SU-DHL-6 (cell line): ENCODE measurements around the gene UGT2A3.

ENCODE experiments used
- H2AFZ ChIP-seq: fragments of 200-600 bp; sonication (generic); 2 replicates; pipeline ENCODE4 v1.6.1; 2014; ENCODE audit warnings: low read depth, mild to moderate bottlenecking, moderate library complexity, mixed read lengths, antibody characterized with exemption, low read length; ENCODE audit not compliant: severe bottlenecking
- H3F3A ChIP-seq: fragments of 200-600 bp; shearing (Covaris generic); 2 replicates; pipeline ENCODE4 v1.6.0; 2016; ENCODE audit warnings: antibody characterized with exemption, mild to moderate bottlenecking; ENCODE audit not compliant: insufficient read depth
- H3K27ac ChIP-seq: fragments of 200-600 bp; sonication (generic); 2 replicates; pipeline ENCODE4 v1.5.1; 2016; ENCODE audit warnings: low read depth, mild to moderate bottlenecking, low read length, moderate library complexity, mixed read lengths
- H3K27me3 ChIP-seq: fragments of 200-600 bp; sonication (generic), shearing (Covaris generic); 2 replicates; pipeline ENCODE4 v1.6.0; 2014; ENCODE audit warnings: mild to moderate bottlenecking, low read length
- H3K36me3 ChIP-seq: fragments of 200-600 bp; sonication (generic); 2 replicates; pipeline ENCODE4 v1.6.1; 2014; ENCODE audit warnings: mild to moderate bottlenecking, low read length, mixed read lengths
- H3K4me2 ChIP-seq: fragments of 300-600, 200-600 bp; shearing (Covaris generic), sonication (generic); 2 replicates; pipeline ENCODE4 v1.6.0; 2014; ENCODE audit warnings: low read length, low read depth, mild to moderate bottlenecking; ENCODE audit not compliant: poor library complexity, severe bottlenecking
- H3K4me3 ChIP-seq: fragments of 200-600 bp; sonication (generic); 2 replicates; pipeline ENCODE4 v1.5.1; 2014; ENCODE audit warnings: antibody characterized with exemption, low read length, mild to moderate bottlenecking, mixed read lengths; ENCODE audit not compliant: insufficient read depth, poor library complexity, severe bottlenecking
- H3K79me2 ChIP-seq: fragments of 200-600 bp; sonication (generic); 2 replicates; pipeline ENCODE4 v1.6.1; 2014; ENCODE audit warnings: mild to moderate bottlenecking, low read length, moderate library complexity; ENCODE audit not compliant: insufficient read depth
- H3K9ac ChIP-seq: fragments of 200-600 bp; sonication (generic); 2 replicates; pipeline ENCODE4 v1.7.0; 2014; ENCODE audit warnings: mild to moderate bottlenecking, low read length
- H3K9me2 ChIP-seq: fragments of 200-600 bp; sonication (generic); replicated peaks from 2 replicates; pipeline ENCODE4 v1.6.1; 2014; ENCODE audit warnings: low read length; ENCODE audit not compliant: insufficient read depth
- H3K9me3 ChIP-seq: fragments of 200-600 bp; sonication (generic); 2 replicates; pipeline ENCODE4 v1.6.1; 2014; ENCODE audit warnings: low read length, mixed read lengths; ENCODE audit not compliant: insufficient read depth
- H4K20me1 ChIP-seq: fragments of 200-600 bp; sonication (generic); 2 replicates; pipeline ENCODE4 v1.6.1; 2014; ENCODE audit warnings: low read depth, mild to moderate bottlenecking, antibody characterized with exemption, low read length, moderate library complexity, mixed read lengths
- EZH2phosphoT487 ChIP-seq: fragments of 200-600 bp; sonication (generic), shearing (Covaris generic); conservative IDR thresholded peaks from 2 replicates; pipeline ENCODE4 v1.6.1; 2018; ENCODE audit warnings: mild to moderate bottlenecking, antibody characterized with exemption, low read length, moderate library complexity, mixed read lengths
- TF ChIP-seq, protein P1 (sequence below): fragments of 200-600 bp; sonication (generic); IDR thresholded peaks from one replicate; pipeline ENCODE4 v1.5.1; 2017; ENCODE audit warnings: antibody characterized with exemption, mild to moderate bottlenecking, low read length, moderate library complexity; ENCODE audit not compliant: insufficient read depth, poor library complexity, severe bottlenecking

UGT2A3 gene

DNA sequence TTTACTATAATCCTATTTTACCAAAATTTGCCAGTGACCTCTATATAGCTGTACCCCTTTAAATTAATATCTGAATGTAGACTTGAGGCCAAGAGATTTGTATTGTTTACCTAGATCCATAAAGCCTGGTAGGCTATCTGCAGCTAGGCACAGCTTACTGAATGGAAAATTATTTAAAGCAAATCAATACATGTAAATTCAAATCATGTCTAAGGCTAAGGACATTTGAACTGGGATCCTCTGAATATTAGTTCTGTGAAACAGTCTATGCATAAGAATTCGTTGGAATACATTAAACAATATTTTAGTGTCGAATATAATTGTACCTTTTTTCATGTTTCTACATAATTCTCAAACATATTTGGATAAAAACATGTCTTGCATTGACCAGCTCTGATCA is 1.6 kb downstream of the UGT2A3 start:
- Histone ChIP-seq H3K9ac (no peak overlapping the region), H3K4me3 (no peak overlapping the region), H3K9me3 (no peaks in the 10 kb centered on the region), H2AFZ (no peak overlapping the region), H3K9me2 (no peaks in the 10 kb centered on the region), H3K27me3 (no peaks in the 10 kb centered on the region), H4K20me1 (no peaks in the 10 kb centered on the region), H3K27ac (no peak overlapping the region), H3K36me3 (no peaks in the 10 kb centered on the region), H3K4me2 (no peak overlapping the region), H3F3A (no peaks in the 10 kb centered on the region), H3K79me2 (no peaks in the 10 kb centered on the region)
- TF ChIP-seq, protein P1, sequence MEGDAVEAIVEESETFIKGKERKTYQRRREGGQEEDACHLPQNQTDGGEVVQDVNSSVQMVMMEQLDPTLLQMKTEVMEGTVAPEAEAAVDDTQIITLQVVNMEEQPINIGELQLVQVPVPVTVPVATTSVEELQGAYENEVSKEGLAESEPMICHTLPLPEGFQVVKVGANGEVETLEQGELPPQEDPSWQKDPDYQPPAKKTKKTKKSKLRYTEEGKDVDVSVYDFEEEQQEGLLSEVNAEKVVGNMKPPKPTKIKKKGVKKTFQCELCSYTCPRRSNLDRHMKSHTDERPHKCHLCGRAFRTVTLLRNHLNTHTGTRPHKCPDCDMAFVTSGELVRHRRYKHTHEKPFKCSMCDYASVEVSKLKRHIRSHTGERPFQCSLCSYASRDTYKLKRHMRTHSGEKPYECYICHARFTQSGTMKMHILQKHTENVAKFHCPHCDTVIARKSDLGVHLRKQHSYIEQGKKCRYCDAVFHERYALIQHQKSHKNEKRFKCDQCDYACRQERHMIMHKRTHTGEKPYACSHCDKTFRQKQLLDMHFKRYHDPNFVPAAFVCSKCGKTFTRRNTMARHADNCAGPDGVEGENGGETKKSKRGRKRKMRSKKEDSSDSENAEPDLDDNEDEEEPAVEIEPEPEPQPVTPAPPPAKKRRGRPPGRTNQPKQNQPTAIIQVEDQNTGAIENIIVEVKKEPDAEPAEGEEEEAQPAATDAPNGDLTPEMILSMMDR = no peak
- TF ChIP-seq EZH2phosphoT487 = no peak

DNA sequence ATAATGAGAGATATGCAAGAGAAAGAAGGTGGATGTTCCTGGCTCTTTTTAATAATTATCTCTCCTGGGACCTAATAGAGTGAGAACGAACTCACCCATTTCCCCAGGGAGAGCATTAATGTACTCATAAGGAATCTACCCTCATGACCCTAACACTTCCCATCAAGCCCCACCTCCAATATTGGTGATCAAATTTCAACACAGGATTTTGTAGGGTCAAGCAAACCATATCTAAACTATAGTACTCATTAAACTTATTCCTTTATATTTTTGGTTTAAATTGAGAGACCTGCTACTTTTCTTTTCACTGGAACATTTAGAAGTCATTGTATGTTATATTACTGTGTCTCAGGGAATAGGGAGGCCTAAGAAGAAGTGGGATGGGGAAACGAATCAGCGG is 2.6 kb downstream of the UGT2A3 start:
- Histone ChIP-seq H3K27ac (no peak overlapping the region), H3K9me2 (no peaks in the 10 kb centered on the region)

DNA sequence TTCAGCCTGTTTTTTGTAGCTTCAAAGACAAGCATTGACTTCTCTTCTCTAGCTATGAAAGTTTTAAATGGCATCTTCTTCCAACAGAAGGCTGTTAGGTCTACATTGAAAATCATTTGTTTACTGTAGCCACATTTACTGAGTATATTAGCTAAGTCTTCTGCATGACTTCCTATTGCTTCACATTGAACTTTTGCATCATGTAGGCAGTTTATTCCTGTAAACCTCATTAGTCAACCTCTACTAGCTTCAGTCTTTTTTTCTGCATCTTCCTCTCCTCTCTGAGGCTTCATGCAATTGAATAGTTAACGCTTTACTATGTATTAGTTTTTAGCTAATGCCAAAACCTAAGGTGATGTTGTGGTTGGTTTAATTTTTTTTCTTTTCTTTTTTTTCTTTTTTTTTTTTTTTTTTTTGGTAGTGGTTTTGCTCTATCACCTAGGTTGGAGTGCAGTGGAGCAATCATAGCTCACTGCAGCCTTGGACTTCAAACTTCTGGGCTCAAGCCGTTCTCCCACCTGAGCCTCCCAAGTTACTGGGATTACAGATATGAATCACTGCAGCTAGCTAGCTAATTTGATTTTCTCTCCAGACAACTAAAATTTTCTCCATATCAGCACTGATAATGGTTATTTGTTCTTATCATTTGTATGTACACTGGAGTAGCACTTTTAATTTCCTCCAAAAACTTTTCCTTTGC is 3.4 kb downstream of the UGT2A3 start:
- Histone ChIP-seq H3K27me3 (no peaks in the 10 kb centered on the region), H3K36me3 (no peaks in the 10 kb centered on the region), H3K27ac (no peak overlapping the region), H3K4me3 (no peak overlapping the region), H3F3A (no peaks in the 10 kb centered on the region), H4K20me1 (no peaks in the 10 kb centered on the region), H2AFZ (no peak overlapping the region), H3K9me3 (no peaks in the 10 kb centered on the region), H3K79me2 (no peaks in the 10 kb centered on the region), H3K9me2 (no peaks in the 10 kb centered on the region), H3K9ac (no peak overlapping the region), H3K4me2 (no peak overlapping the region)
- TF ChIP-seq, protein P1 = no peak
- no peak for TF ChIP-seq EZH2phosphoT487

More for the DNA sequence above, 2.6 kb downstream of the UGT2A3 start:
- Histone ChIP-seq H3K9ac (no peak overlapping the region), H3K4me3 (no peak overlapping the region), H2AFZ (no peak overlapping the region), H3K9me3 (no peaks in the 10 kb centered on the region), H3F3A (no peaks in the 10 kb centered on the region), H3K36me3 (no peaks in the 10 kb centered on the region), H4K20me1 (no peaks in the 10 kb centered on the region), H3K4me2 (no peak overlapping the region), H3K27me3 (no peaks in the 10 kb centered on the region), H3K79me2 (no peaks in the 10 kb centered on the region)
- no peak for TF ChIP-seq EZH2phosphoT487
- TF ChIP-seq, protein P1 = no peak
